K562 (cell line): ENCODE results near the gene KRI1. TPM values are rescaled to one million over a fixed set of nuclear protein-coding genes. Genes with fewer than 3 reads are reported as not detected.

Experiments used
- ATAC-seq: fragments of 200-7000 bp; cut with Tn5 transposase; 3 replicates; pipeline ENCODE4 v1.9.1; 2020; ENCODE audit warnings: moderate library complexity
- BruUV-seq: library from RNA; stranded (reverse); fragments of 400-500 nt; replicated peaks from 2 replicates; lab custom pipeline; 2021; lab: Mats Ljungman, UMichigan
- CTCF ChIA-PET: fragments of 300-600 bp; formaldehyde crosslinking; extraction: SDS; loops from one replicate; lab custom pipeline; 2021; ENCODE audit warnings: low intra/inter-chr PET ratio; lab: Yijun Ruan, JAX
- POLR2A ChIA-PET: fragments of 300-600, 350-650 bp; sonication (Branson Sonifier 250); formaldehyde crosslinking; extraction: SDS; loops from one replicate; lab custom pipeline; 2021; ENCODE audit warnings: antibody characterized with exemption, inconsistent platforms; lab: Yijun Ruan, JAX
- DNase-seq, 4 experiments: peaks; one replicate each; pipeline versions ENCODE4 v3.0.0 to v3.0.0-alpha.2; 2011 to 2018; ENCODE audit warnings: low spot score in 3 of 4, mixed read lengths in 3 of 4; ENCODE audit errors: extremely low read depth in 1 of 4
- FAIRE-seq: peaks from 2 replicates; lab custom pipeline; 2011; peaks lifted over from hg19 to GRCh38; lab: Jason Lieb, UNC
- H2AFZ ChIP-seq: 2 replicates; pipeline ENCODE4 v1.6.0; 2011; ENCODE audit warnings: low read depth, low read length, control low read depth, inconsistent platforms
- H3K27ac ChIP-seq: fragments of 200-600 bp; 3 replicates; pipeline ENCODE4 v1.8.0; 2011; ENCODE audit warnings: low read depth, mild to moderate bottlenecking, control low read depth, inconsistent platforms, low read length, moderate library complexity, mixed read lengths; ENCODE audit errors: extremely low read depth
- H3K27me3 ChIP-seq, 2 experiments: fragments of 300-600 bp in 1 of 2; 2 replicates in 1 of 2; 3 replicates in 1 of 2; pipeline versions ENCODE4 v1.6.0 to v1.8.0; 2011; ENCODE audit warnings: inconsistent platforms in 2 of 2, low read length in 2 of 2, mild to moderate bottlenecking in 1 of 2, mixed read lengths in 1 of 2, moderate library complexity in 1 of 2; ENCODE audit not compliant: control insufficient read depth in 2 of 2, insufficient read depth in 2 of 2
- H3K36me3 ChIP-seq: fragments of 300-600 bp; 3 replicates; pipeline ENCODE4 v1.8.0; 2011; ENCODE audit warnings: mild to moderate bottlenecking, low read length, inconsistent platforms; ENCODE audit not compliant: control insufficient read depth, insufficient read depth
- H3K4me1 ChIP-seq, 2 experiments: fragments of 200-600 bp in 1 of 2; replicated peaks in 1 of 2; 2 replicates in 1 of 2; 3 replicates in 1 of 2; pipeline versions ENCODE4 v1.5.1 to v1.8.0; 2011; ENCODE audit warnings: inconsistent platforms in 2 of 2, low read length in 2 of 2, mild to moderate bottlenecking in 1 of 2, mixed read lengths in 1 of 2, moderate library complexity in 1 of 2; ENCODE audit not compliant: control insufficient read depth in 2 of 2, insufficient read depth in 2 of 2
- H3K4me2 ChIP-seq: 2 replicates; pipeline ENCODE4 v1.6.1; 2011; ENCODE audit warnings: low read length, control low read depth, inconsistent platforms, mixed read lengths; ENCODE audit not compliant: insufficient read depth
- H3K4me3 ChIP-seq: fragments of 200-600 bp; sonication (generic), shearing (Covaris generic); 2 replicates; pipeline ENCODE4 v1.5.1; 2016; ENCODE audit warnings: control low read depth, inconsistent platforms
- H3K79me2 ChIP-seq: fragments of 200-600 bp; 3 replicates; pipeline ENCODE4 v1.8.0; 2011; ENCODE audit warnings: low read length, inconsistent platforms; ENCODE audit not compliant: control insufficient read depth, insufficient read depth
- H3K9ac ChIP-seq, 2 experiments: 2 replicates each; pipeline versions ENCODE4 v1.6.0 to v1.6.1; 2011; ENCODE audit warnings: low read depth in 2 of 2, low read length in 2 of 2, control low read depth in 1 of 2, inconsistent platforms in 1 of 2, mild to moderate bottlenecking in 1 of 2, mixed read lengths in 1 of 2; ENCODE audit not compliant: insufficient read depth in 1 of 2
- H3K9me1 ChIP-seq: one replicate; pipeline ENCODE4 v1.6.0; 2011; ENCODE audit warnings: inconsistent platforms, mild to moderate bottlenecking, low read length, moderate library complexity; ENCODE audit not compliant: control insufficient read depth, insufficient read depth
- H3K9me3 ChIP-seq: replicated peaks from 2 replicates; pipeline ENCODE4 v1.5.1; 2011; ENCODE audit warnings: low read depth, low read length, inconsistent platforms; ENCODE audit not compliant: control insufficient read depth, insufficient read depth
- H4K20me1 ChIP-seq: replicated peaks from 2 replicates; pipeline ENCODE4 v1.6.1; 2011; ENCODE audit warnings: low read length, inconsistent platforms, mixed read lengths; ENCODE audit not compliant: control insufficient read depth, insufficient read depth
- ATF3 ChIP-seq, 2 experiments: fragments of 450-650 bp in 1 of 2; sonication (generic) in 1 of 2; formaldehyde crosslinking in 1 of 2; IDR thresholded peaks in 1 of 2; conservative IDR thresholded peaks in 1 of 2; 2 replicates each; pipeline versions ENCODE4 v1.6.1 to v1.8.1; 2016 to 2023; ENCODE audit warnings: mild to moderate bottlenecking in 2 of 2, moderate library complexity in 2 of 2, inconsistent platforms in 1 of 2, missing genetic modification reagents in 1 of 2
- EHMT2 ChIP-seq: fragments of 450-650 bp; IDR thresholded peaks from 2 replicates; pipeline ENCODE4 v1.6.1; 2018; ENCODE audit warnings: antibody characterized with exemption
- HINFP ChIP-seq: fragments of 450-650 bp; conservative IDR thresholded peaks from 2 replicates; pipeline ENCODE4 v1.6.1; 2016; ENCODE audit warnings: missing genetic modification characterization, low read depth, mild to moderate bottlenecking, control low read depth, missing compliant biosample characterization
- TAF1 ChIP-seq: IDR thresholded peaks from 2 replicates; pipeline ENCODE4 v1.6.1; 2011; ENCODE audit warnings: mild to moderate bottlenecking, low read length, moderate library complexity; ENCODE audit not compliant: insufficient read depth, control insufficient read depth, severe bottlenecking; ENCODE audit errors: extremely low read depth
- ZBTB11 ChIP-seq, 3 experiments: fragments of 200-800 bp in 1 of 3; fragments of 250-450 bp in 1 of 3; fragments of 450-650 bp in 1 of 3; sonication (Bioruptor Pico) in 1 of 3; sonication (Bioruptor generic) in 1 of 3; formaldehyde crosslinking in 1 of 3; IDR thresholded peaks; 2 replicates each; pipeline versions ENCODE4 v1.6.1 to v1.8.0; 2016 to 2022; ENCODE audit warnings: mild to moderate bottlenecking in 2 of 3, missing genetic modification characterization in 2 of 3, missing compliant biosample characterization in 1 of 3, moderate library complexity in 1 of 3
- ZNF347 ChIP-seq: fragments of 450-650 bp; formaldehyde crosslinking; IDR thresholded peaks from 2 replicates; pipeline ENCODE4 v1.4.0; 2020; ENCODE audit warnings: low read depth, mild to moderate bottlenecking, moderate library complexity
- ZNF449 ChIP-seq: fragments of 250-450 bp; sonication (Bioruptor Pico); IDR thresholded peaks from 2 replicates; pipeline ENCODE4 v1.8.0; 2022; ENCODE audit warnings: moderate library complexity, mild to moderate bottlenecking, inconsistent platforms
- ZNF584 ChIP-seq: fragments of 200-800 bp; sonication (Bioruptor generic); IDR thresholded peaks from 2 replicates; pipeline ENCODE4 v1.6.1; 2016; ENCODE audit warnings: low read depth, mild to moderate bottlenecking, missing genetic modification characterization, missing compliant biosample characterization
- WGBS: fragments of 100-300 bp; shearing (Covaris generic); methylation state at CpG from one replicate; pipeline ENCODE4 v1.1.6; 2016; ENCODE audit warnings: low coverage, mixed read lengths; ENCODE audit not compliant: insufficient coverage; ENCODE audit errors: missing lambda C conversion rate; 5-methylcytosine and 5-hydroxymethylcytosine counted together
- in situ Hi-C: fragments of 300-500 bp; cut with MboI; formaldehyde crosslinking; loops from 4 replicates; pipeline ENCODE4 v1.15.0; 2018; ENCODE audit warnings: inconsistent platforms, mixed read lengths
- intact Hi-C: fragments of 100-400 bp; cut with micrococcal nuclease; formaldehyde crosslinking; loops from 2 replicates; pipeline ENCODE4 v1.14.2; 2022
- polyA plus RNA-seq, 8 experiments: library from polyadenylated mRNA; depleted of rRNA in 4 of 8; stranded (reverse) in 5 of 8; unstranded in 3 of 8; fragments of >200 nt; fragmentation: Nextera tagmentation in 2 of 8; fragmentation: Illumina TruSeq in 1 of 8; extraction: Ambion mirVana in 2 of 8; extraction: Trizol in 1 of 8; gene quantifications; 2 replicates each; pipeline versions ENCODE4 v1.2.1 to v1.2.3, GENCODE V29; 2011 to 2014; ENCODE audit warnings: inconsistent platforms in 1 of 8, missing spikeins in 1 of 8
- total RNA-seq, 7 experiments: library from RNA; depleted of rRNA in 6 of 7; stranded (reverse); fragments of >200 nt in 6 of 7; fragmentation: Illumina TruSeq in 2 of 7; extraction: Trizol in 2 of 7; gene quantifications; 2 replicates each; pipeline versions ENCODE4 v1.2.1 to v1.2.3, GENCODE V29; 2011 to 2021; ENCODE audit warnings: low replicate concordance in 1 of 7

KRI1 gene
- total and polyA plus RNA-seq, 9 of the 15 experiments (the other 6 are each of a cell fraction or from before 2014, with no cell fraction given): 1.1 to 50.7 (median 24.7) TPM

DNA sequence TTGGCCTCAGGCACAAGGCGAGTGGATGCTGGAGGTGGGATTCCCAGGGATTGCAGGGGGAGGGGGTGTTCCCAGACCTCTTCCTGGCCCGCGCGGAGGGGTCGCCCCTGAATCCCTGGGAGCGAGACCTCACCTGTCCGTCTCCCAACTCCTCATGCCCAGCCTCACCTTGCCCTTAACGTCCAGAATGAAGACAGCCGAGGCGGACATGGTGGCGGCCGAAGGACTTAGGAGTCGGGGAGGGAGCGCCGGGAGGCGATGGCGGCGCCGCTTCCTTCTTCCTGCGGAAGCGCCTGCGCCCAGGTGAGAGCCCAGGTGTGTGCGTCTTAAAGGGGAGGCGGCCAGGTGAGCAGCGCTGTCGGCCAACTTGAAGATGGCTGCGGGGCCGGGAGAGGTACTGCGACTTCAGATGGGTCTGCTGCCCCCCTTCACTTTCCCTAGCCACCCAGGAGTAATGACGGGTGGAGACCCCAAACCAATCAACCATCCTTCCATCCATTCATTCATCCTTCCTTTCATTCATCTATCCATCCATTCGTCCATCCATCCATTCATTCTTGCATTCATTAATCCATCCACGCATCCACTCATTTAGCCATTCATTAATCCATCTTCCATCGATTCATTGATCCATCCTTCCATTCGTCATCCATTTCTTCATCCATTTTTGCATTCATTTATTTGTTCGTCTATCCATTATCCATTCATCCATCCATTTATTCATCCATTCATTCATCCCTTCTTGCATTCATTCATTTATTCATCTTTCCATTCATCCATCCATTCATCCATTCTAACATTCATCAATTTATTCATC, 21.4 kb upstream of the KRI1 start, which contains the start of gene AP1M2:
AP1M2 (minus strand) TSS at position 291 of the 817 bp plus-strand sequence; CDS start at position 210, 81 bp downstream.
- intact Hi-C loops (no loop called here), in situ Hi-C loops (no loop called here)
- ATAC-seq (no peak), DNase-seq (peak in 2 of 4 experiments; percentile 3 to 4), FAIRE-seq (no peak)
- no peak within 1 kb of the TSS for H3K9ac ChIP-seq
- BruUV-seq: no TSS peak
- H3K4me2 ChIP-seq: no peak within 1 kb of the TSS
- H3K4me1 ChIP-seq: peaks cover 5 to 9% of the 10 kb centered on the region in 2 experiments; a peak in 3 of 5 replicates
- no peak for TF ChIP-seq TAF1
- TF ChIP-seq HINFP (tag): no peak
- TF ChIP-seq ATF3 (IDR thresholded peaks at IDR 0.05): no peak
- no peak for TF ChIP-seq ATF3 (CRISPR knock-in tag; conservative IDR thresholded peaks at IDR 0.05)
- no peak for TF ChIP-seq ZNF449 (CRISPR knock-in tag)
- no peak for TF ChIP-seq ZNF584 (CRISPR knock-in tag)
- TF ChIP-seq ZNF347: no peak
- TF ChIP-seq EHMT2: peak; percentile 52; the same call in 1 of the 2 replicates
- peak in 1 of 3 experiments; percentile 21; a peak in 1 of 6 replicates for TF ChIP-seq ZBTB11 (CRISPR knock-in tag; IDR thresholded peaks at IDR 0.05)
- no peaks in the 10 kb centered on the region for H3K9me1 ChIP-seq
- H3K36me3 ChIP-seq: no peaks in the 10 kb centered on the region
- ChIA-PET CTCF (no interaction called here), POLR2A (no interaction called here)
- H3K27ac ChIP-seq: no peak within 1 kb of the TSS
- H3K27me3 ChIP-seq: peaks cover 0 to 10% of the 10 kb centered on the region in 2 experiments; a peak in 3 of 5 replicates
- H3K79me2 ChIP-seq: no peaks in the 10 kb centered on the region
- H4K20me1 ChIP-seq: no peaks in the 10 kb centered on the region
- 24% methylated on average over 35 of the region's 35 CpGs for WGBS
- H3K9me3 ChIP-seq: no peaks in the 10 kb centered on the region
- H3K4me3 ChIP-seq: no peak within 1 kb of the TSS
- no peak within 1 kb of the TSS for H2AFZ ChIP-seq
